Activated T-cell treated with anti-CD3 and anti-CD28 coated beads, Interleukin-2, amount 50 U/mL, for 24 hours (primary cell): ENCODE measurements around the gene RAB39B.
"Not testable (repeated sequence)": the region's sequence is repeated elsewhere in the genome, so short reads cannot be mapped to it uniquely, and the experiment has no call there.

Experiments used
- DNase-seq: peaks from one replicate; pipeline ENCODE4 v3.0.0-alpha.2; 2020
- H3K27ac Mint-ChIP-seq: 2 replicates; pipeline ENCODE4 v1.8.0; 2020; ENCODE audit warnings: mild to moderate bottlenecking, mixed read lengths
- H3K27me3 Mint-ChIP-seq: 2 replicates; pipeline ENCODE4 v1.8.0; 2020; ENCODE audit warnings: mixed read lengths
- H3K36me3 Mint-ChIP-seq: 2 replicates; pipeline ENCODE4 v1.8.0; 2020; ENCODE audit warnings: low read depth, mixed read lengths
- H3K4me1 Mint-ChIP-seq: 2 replicates; pipeline ENCODE4 v1.8.0; 2020; ENCODE audit warnings: low read depth, mixed read lengths
- H3K4me3 Mint-ChIP-seq: 2 replicates; pipeline ENCODE4 v1.8.0; 2020; ENCODE audit warnings: mild to moderate bottlenecking, moderate library complexity, mixed read lengths
- H3K9me3 Mint-ChIP-seq: 2 replicates; pipeline ENCODE4 v1.8.0; 2020; ENCODE audit warnings: mixed read lengths

Gene RAB39B, protein sequence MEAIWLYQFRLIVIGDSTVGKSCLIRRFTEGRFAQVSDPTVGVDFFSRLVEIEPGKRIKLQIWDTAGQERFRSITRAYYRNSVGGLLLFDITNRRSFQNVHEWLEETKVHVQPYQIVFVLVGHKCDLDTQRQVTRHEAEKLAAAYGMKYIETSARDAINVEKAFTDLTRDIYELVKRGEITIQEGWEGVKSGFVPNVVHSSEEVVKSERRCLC

GRCh38 chrX:155263854-155264628, at the start of gene RAB39B:
RAB39B (minus strand) TSS chrX:155264491; CDS start chrX:155264288, 203 bp downstream.
- Mint-ChIP-seq H3K27ac (peak within 1 kb of the TSS; percentile 95), H3K4me1 (peaks cover 22% of the 10 kb centered on the region), H3K9me3 (peaks cover 3% of the 10 kb centered on the region), H3K36me3 (peaks cover 26% of the 10 kb centered on the region), H3K4me3 (peak within 1 kb of the TSS; percentile 90), H3K27me3 (no peaks in the 10 kb centered on the region)
- DNase-seq, result peak; percentile 81

GRCh38 chrX:155313766-155314165, 49.5 kb upstream of the RAB39B start:
- H3K9me3 Mint-ChIP-seq, result peaks cover 5% of the 10 kb centered on the region
- no peaks in the 10 kb centered on the region for H3K36me3 Mint-ChIP-seq
- H3K4me1 Mint-ChIP-seq, result no peaks in the 10 kb centered on the region
- no peak overlapping the region for H3K27ac Mint-ChIP-seq
- no peak for DNase-seq
- peaks cover 34% of the 10 kb centered on the region for H3K27me3 Mint-ChIP-seq
- H3K4me3 Mint-ChIP-seq, result no peak overlapping the region

- Mint-ChIP-seq H3K4me3 (no peak overlapping the region), H3K4me1 (no peaks in the 10 kb centered on the region), H3K9me3 (peaks cover 2% of the 10 kb centered on the region), H3K27ac (no peak overlapping the region), H3K36me3 (no peaks in the 10 kb centered on the region), H3K27me3 (no peaks in the 10 kb centered on the region)
- DNase-seq, result no peak
Measured at GRCh38 chrX:155293771-155294170, 29.5 kb upstream of the RAB39B start.

- Mint-ChIP-seq H3K36me3 (no peaks in the 10 kb centered on the region), H3K9me3 (no peaks in the 10 kb centered on the region), H3K27me3 (no peaks in the 10 kb centered on the region), H3K4me3 (no peak overlapping the region), H3K27ac (no peak overlapping the region), H3K4me1 (peaks cover 10% of the 10 kb centered on the region)
- no peak for DNase-seq
Measured at GRCh38 chrX:155279873-155280272, 15.6 kb upstream of the RAB39B start.

DNA sequence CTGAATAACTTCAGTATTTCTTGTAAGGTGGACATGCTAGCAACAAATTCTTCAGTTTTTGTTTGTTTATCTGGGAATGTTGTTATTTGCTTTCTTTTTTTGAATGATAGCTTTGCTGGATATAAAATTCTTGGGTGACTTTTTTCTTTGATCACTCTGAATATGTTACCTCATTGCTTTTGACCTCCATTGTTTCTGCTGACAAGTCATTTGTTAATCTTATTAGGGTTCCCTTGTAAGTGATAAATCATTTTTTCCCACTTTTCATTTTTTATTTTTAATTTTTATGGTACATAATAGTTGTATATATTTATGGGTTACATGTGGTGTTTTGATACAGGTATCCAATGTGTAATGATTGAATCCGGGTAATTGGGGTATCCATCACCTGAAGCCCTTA, 6.7 kb upstream of the RAB39B start:
- Mint-ChIP-seq H3K27ac (no peak overlapping the region), H3K9me3 (peaks cover 5% of the 10 kb centered on the region), H3K4me3 (no peak overlapping the region), H3K36me3 (no peaks in the 10 kb centered on the region), H3K27me3 (no peaks in the 10 kb centered on the region), H3K4me1 (no peaks in the 10 kb centered on the region)
- no peak for DNase-seq

DNA sequence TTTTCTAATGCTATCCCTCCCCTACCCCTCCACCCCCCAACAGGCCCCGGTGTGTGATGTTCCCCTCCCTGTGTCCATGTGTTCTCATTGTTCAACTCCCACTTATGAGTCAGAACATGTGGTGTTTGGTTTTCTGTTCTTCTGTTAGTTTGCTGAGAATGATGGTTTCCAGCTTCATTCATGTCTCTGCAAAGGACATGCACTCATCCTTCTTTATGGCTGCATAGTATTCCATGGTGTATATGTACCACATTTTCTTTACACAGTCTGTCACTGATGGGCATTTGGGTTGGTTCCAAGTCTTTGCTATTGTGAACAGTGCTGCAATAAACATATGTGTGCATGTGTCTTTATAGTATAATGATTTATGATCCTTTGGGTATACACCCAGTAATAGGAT, 3.7 kb upstream of the RAB39B start:
- not testable (repeated sequence) for H3K9me3 Mint-ChIP-seq, H3K27ac Mint-ChIP-seq, H3K36me3 Mint-ChIP-seq, H3K4me1 Mint-ChIP-seq, DNase-seq, H3K4me3 Mint-ChIP-seq, H3K27me3 Mint-ChIP-seq

GRCh38 chrX:155266439-155266838, 2.1 kb upstream of the RAB39B start:
- peaks cover 4% of the 10 kb centered on the region for H3K9me3 Mint-ChIP-seq
- peaks cover 16% of the 10 kb centered on the region for H3K4me1 Mint-ChIP-seq
- no peak overlapping the region for H3K4me3 Mint-ChIP-seq
- no peak overlapping the region for H3K27ac Mint-ChIP-seq
- peaks cover 8% of the 10 kb centered on the region for H3K36me3 Mint-ChIP-seq
- no peaks in the 10 kb centered on the region for H3K27me3 Mint-ChIP-seq
- no peak for DNase-seq

DNA sequence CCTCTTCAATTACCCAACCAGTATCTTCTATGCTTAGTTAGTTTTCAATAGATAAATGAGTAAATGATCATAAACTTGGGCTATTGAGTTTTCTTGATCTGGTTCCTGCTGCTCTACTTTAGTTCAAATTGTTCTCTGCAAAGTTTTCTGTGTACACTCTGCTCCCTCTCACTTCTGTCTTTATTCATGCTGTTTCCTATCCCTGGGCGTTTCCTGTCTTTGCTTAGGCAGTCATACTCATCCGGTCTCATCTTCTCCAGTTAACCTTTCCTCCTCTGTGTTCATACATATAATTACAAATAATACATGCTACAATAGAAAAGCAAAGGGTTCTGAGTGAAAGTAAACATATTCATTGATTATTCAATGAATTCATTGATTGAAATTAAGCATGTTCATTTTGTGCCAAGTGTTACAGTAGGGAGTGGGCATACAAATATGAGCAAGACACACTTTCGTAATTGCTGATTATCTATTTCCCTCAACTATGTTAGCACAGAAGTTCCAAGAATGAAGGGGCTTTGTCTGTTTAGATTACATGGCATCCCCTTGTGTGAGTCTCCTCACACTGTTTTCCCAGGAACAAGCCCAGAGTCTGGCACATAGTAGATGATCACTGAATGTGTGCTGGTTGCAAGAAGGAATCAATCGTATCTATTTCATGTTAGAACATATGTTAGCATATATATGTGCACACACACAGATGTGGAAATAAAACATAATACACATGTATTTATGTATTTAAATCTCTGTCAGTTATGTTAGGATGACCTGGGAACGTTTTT, 1.1 kb downstream of the RAB39B start:
- Mint-ChIP-seq H3K4me1 (peaks cover 22% of the 10 kb centered on the region), H3K36me3 (peaks cover 26% of the 10 kb centered on the region), H3K27me3 (no peaks in the 10 kb centered on the region), H3K9me3 (peaks cover 3% of the 10 kb centered on the region), H3K4me3 (peak overlapping the region; percentile 90), H3K27ac (peak overlapping the region; percentile 95)
- no peak for DNase-seq

DNA sequence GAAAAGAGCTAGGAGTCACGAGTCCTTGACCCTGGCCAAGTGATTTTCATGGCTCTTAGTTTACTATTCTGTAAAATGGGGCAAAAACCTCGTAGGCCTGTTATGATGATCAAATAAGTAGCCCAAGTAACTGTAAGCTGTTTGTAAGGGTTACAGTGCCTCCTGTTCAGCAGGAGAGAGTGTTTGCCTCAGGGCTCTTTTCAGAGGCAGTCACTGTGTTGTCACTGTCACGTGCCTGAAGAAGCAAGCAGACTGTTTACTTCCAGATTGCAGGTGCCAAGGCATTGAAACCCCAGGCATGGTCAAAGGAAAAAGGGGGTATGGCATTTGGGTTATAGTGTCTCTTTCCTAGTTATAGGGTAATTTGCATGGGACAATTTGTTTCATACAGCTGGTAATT, 4.5 kb downstream of the RAB39B start:
- peaks cover 28% of the 10 kb centered on the region for H3K36me3 Mint-ChIP-seq
- no peaks in the 10 kb centered on the region for H3K27me3 Mint-ChIP-seq
- no peak for DNase-seq
- peaks cover 25% of the 10 kb centered on the region for H3K4me1 Mint-ChIP-seq
- H3K4me3 Mint-ChIP-seq, result no peak overlapping the region
- no peaks in the 10 kb centered on the region for H3K9me3 Mint-ChIP-seq
- H3K27ac Mint-ChIP-seq, result no peak overlapping the region

DNA sequence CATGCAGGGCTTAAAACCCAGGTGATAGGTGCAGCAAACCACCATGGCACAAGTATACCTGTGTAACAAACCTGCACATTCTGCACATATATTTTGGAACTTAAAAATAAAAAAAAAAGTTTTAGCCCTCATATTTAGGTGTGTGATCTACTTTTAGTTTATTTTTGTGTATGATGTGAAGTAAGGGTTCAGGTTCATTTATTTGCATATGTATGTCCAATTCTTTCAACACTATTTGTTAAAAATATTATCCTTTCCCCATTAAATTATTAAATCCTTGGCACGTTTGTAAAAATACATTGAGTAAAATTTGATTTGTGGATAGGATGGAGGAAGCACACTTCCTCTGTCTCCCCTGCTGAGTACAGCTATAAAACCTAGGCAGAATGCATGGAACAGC, 12.9 kb downstream of the RAB39B start:
- H3K4me3 Mint-ChIP-seq, result no peak overlapping the region
- no peak for DNase-seq
- no peaks in the 10 kb centered on the region for H3K4me1 Mint-ChIP-seq
- no peaks in the 10 kb centered on the region for H3K36me3 Mint-ChIP-seq
- peaks cover 2% of the 10 kb centered on the region for H3K27me3 Mint-ChIP-seq
- H3K27ac Mint-ChIP-seq, result no peak overlapping the region
- no peaks in the 10 kb centered on the region for H3K9me3 Mint-ChIP-seq

GRCh38 chrX:155247497-155247896, 16.8 kb downstream of the RAB39B start:
- Mint-ChIP-seq H3K27me3 (peaks cover 2% of the 10 kb centered on the region), H3K36me3 (no peaks in the 10 kb centered on the region), H3K9me3 (no peaks in the 10 kb centered on the region), H3K27ac (no peak overlapping the region), H3K4me1 (no peaks in the 10 kb centered on the region), H3K4me3 (no peak overlapping the region)
- no peak for DNase-seq

DNA sequence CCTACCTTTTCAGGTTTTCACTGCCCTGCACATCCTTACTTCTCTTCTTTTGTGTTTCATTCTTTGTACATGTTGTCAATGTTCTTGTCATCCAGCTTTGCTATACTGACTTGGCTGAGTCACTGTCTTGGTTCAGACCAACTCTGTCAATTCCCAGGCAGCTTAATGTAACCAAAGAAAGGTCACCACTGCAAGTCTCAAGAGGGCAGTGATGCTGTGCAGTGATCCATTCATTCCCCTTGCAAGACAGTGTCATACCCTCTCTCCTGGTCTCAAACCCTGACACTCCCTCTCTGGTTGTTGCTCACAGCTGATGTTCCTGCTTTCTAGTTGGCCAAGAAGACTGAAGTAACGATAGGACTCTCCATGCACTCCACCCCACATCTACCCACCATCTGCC, 17.5 kb downstream of the RAB39B start:
- Mint-ChIP-seq H3K36me3 (no peaks in the 10 kb centered on the region), H3K9me3 (no peaks in the 10 kb centered on the region), H3K4me1 (no peaks in the 10 kb centered on the region), H3K4me3 (no peak overlapping the region), H3K27ac (no peak overlapping the region), H3K27me3 (peaks cover 2% of the 10 kb centered on the region)
- no peak for DNase-seq

GRCh38 chrX:155242300-155242699, 22.0 kb downstream of the RAB39B start:
- H3K4me1 Mint-ChIP-seq, result no peaks in the 10 kb centered on the region
- no peak overlapping the region for H3K27ac Mint-ChIP-seq
- DNase-seq, result no peak
- H3K9me3 Mint-ChIP-seq, result no peaks in the 10 kb centered on the region
- peaks cover 26% of the 10 kb centered on the region for H3K36me3 Mint-ChIP-seq
- H3K4me3 Mint-ChIP-seq, result no peak overlapping the region
- no peaks in the 10 kb centered on the region for H3K27me3 Mint-ChIP-seq

GRCh38 chrX:155237719-155238118, 26.6 kb downstream of the RAB39B start:
- no peak for DNase-seq
- peaks cover 5% of the 10 kb centered on the region for H3K4me1 Mint-ChIP-seq
- H3K4me3 Mint-ChIP-seq, result no peak overlapping the region
- H3K27me3 Mint-ChIP-seq, result no peaks in the 10 kb centered on the region
- peak overlapping the region; percentile 19 for H3K27ac Mint-ChIP-seq
- H3K9me3 Mint-ChIP-seq, result no peaks in the 10 kb centered on the region
- peaks cover 65% of the 10 kb centered on the region for H3K36me3 Mint-ChIP-seq

- Mint-ChIP-seq H3K4me1 (peaks cover 11% of the 10 kb centered on the region), H3K27ac (peak overlapping the region; percentile 22), H3K4me3 (no peak overlapping the region), H3K9me3 (no peaks in the 10 kb centered on the region), H3K36me3 (peaks cover 75% of the 10 kb centered on the region), H3K27me3 (no peaks in the 10 kb centered on the region)
- DNase-seq, result no peak
Measured at GRCh38 chrX:155235891-155236290, 28.4 kb downstream of the RAB39B start.
